ENCODE results near the gene CALHM4. TPM values are rescaled to one million over a fixed set of nuclear protein-coding genes. Genes with fewer than 3 reads are reported as not detected.

CALHM4 gene
- total RNA-seq, 2 experiments from 2014 or later, result not detected

GRCh38 chr6:116530436-116530835, 23.1 kb upstream of the CALHM4 start:
- H3K9me2 ChIP-seq (ENCODE audit: insufficient read depth, low read length), result no peaks in the 10 kb centered on the region
- CTCF ChIA-PET (ENCODE audit: unreplicated experiment), result no interaction called here
- no peak overlapping the region for H3K4me2 ChIP-seq (ENCODE audit: low read length)

DNA sequence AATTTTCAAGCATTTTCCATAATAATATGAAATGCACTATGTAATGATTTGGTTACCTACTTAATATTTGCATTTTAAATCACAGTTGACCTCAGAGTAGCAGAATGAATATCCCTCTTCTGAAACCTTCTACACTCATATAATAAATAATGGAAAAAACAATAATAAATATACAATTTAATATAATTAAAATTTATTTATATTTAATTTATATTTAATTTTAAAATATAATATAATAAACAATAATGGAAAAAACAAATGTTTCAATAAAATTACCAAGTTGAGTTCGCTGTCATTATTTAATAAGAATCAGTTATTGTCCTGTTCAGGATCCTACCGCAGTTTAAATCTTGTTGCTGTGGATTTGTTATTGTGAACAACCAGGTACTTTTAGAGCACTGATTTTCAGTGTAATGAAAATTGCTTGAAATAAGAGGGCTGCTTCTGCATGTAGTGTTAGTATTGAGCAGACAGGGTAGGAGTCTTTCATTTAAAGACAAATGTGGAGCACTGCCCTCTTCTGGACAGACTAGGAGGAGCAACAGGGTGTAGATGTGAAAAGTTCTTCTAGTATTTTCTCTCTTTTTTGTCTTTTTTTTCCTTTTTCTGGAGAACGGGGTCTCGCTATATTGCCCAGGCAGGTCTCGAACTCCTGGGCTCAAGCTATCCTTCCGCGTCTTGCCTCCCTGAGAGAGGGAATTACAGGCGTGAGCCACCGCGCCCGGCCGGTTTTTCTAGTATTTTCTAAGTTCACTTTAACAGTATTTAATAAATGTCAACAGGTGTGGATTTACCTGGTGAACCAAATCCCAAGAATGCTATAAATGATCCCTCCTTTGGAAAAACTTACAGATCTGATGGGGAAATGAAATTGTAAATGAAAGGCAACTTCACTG, 21.6 kb upstream of the CALHM4 start:
- no peak for TF ChIP-seq EZH2phosphoT487 (IDR thresholded peaks at IDR 0.05; ENCODE audit: borderline replicate concordance, low read depth, low read length)
- TF ChIP-seq, protein P1, sequence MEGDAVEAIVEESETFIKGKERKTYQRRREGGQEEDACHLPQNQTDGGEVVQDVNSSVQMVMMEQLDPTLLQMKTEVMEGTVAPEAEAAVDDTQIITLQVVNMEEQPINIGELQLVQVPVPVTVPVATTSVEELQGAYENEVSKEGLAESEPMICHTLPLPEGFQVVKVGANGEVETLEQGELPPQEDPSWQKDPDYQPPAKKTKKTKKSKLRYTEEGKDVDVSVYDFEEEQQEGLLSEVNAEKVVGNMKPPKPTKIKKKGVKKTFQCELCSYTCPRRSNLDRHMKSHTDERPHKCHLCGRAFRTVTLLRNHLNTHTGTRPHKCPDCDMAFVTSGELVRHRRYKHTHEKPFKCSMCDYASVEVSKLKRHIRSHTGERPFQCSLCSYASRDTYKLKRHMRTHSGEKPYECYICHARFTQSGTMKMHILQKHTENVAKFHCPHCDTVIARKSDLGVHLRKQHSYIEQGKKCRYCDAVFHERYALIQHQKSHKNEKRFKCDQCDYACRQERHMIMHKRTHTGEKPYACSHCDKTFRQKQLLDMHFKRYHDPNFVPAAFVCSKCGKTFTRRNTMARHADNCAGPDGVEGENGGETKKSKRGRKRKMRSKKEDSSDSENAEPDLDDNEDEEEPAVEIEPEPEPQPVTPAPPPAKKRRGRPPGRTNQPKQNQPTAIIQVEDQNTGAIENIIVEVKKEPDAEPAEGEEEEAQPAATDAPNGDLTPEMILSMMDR (conservative IDR thresholded peaks at IDR 0.05; ENCODE audit: low read length), result peak; percentile 91
- peak; percentile 69 for DNase-seq (ENCODE audit: low spot score)
- Histone ChIP-seq H3K9me3 (ENCODE audit: low read length) (no peaks in the 10 kb centered on the region), H3K4me3 (ENCODE audit: low read depth, low read length, poor library complexity, severe bottlenecking) (no peak overlapping the region), H3K9me2 (ENCODE audit: insufficient read depth, low read length) (no peaks in the 10 kb centered on the region), H3K4me1 (ENCODE audit: insufficient read depth, low read length, poor library complexity, severe bottlenecking) (no peaks in the 10 kb centered on the region), H3K79me2 (ENCODE audit: insufficient read depth, low read depth, low read length) (no peaks in the 10 kb centered on the region), H3K36me3 (ENCODE audit: insufficient read depth, low read length) (no peaks in the 10 kb centered on the region), H3K4me2 (ENCODE audit: low read length) (no peak overlapping the region), H3K27ac (ENCODE audit: low read depth, low read length, poor library complexity, severe bottlenecking) (no peak overlapping the region), H2AFZ (ENCODE audit: low read length) (no peak overlapping the region), H4K20me1 (ENCODE audit: insufficient read depth, low read length) (no peaks in the 10 kb centered on the region)
- intact Hi-C loops (cut with micrococcal nuclease; ENCODE audit: unreplicated experiment), result loop anchor here (1.0 kb wide), 2 partner anchors 88 to 245 kb away; no protein-coding TSS in a partner anchor
- ChIA-PET CTCF (ENCODE audit: unreplicated experiment) (interaction anchor here (0.6 kb wide), 1 partner anchor 175 kb away, joined by 3 read pairs; no protein-coding TSS in a partner anchor), POLR2A (no interaction called here)
- no TSS peak for BruUV-seq (replicated peaks)

More at GRCh38 chr6:116530436-116530835, 23.1 kb upstream of the CALHM4 start:
- H3K9me3 ChIP-seq (ENCODE audit: low read length), result no peaks in the 10 kb centered on the region
- POLR2A ChIA-PET, result no interaction called here
- intact Hi-C loops (cut with micrococcal nuclease; ENCODE audit: unreplicated experiment), result no loop called here
- no peaks in the 10 kb centered on the region for H3K79me2 ChIP-seq (ENCODE audit: insufficient read depth, low read depth, low read length)
- no peak overlapping the region for H3K27ac ChIP-seq (ENCODE audit: low read depth, low read length, poor library complexity, severe bottlenecking)
- H3K4me3 ChIP-seq (ENCODE audit: low read depth, low read length, poor library complexity, severe bottlenecking), result no peak overlapping the region
- H4K20me1 ChIP-seq (ENCODE audit: insufficient read depth, low read length), result no peaks in the 10 kb centered on the region
- H2AFZ ChIP-seq (ENCODE audit: low read length), result no peak overlapping the region
- no peaks in the 10 kb centered on the region for H3K4me1 ChIP-seq (ENCODE audit: insufficient read depth, low read length, poor library complexity, severe bottlenecking)
- no TSS peak for BruUV-seq (replicated peaks)
- TF ChIP-seq, protein P1 (conservative IDR thresholded peaks at IDR 0.05; ENCODE audit: low read length), result no peak
- TF ChIP-seq EZH2phosphoT487 (IDR thresholded peaks at IDR 0.05; ENCODE audit: borderline replicate concordance, low read depth, low read length), result no peak
- no peaks in the 10 kb centered on the region for H3K36me3 ChIP-seq (ENCODE audit: insufficient read depth, low read length)
- DNase-seq (ENCODE audit: low spot score), result no peak
